Kasumi-1 (cell line): ENCODE results near the gene IL22RA2.

ENCODE experiments used
- DNase-seq, 2 experiments: peaks; one replicate each; lab custom pipeline; 2025; lab: John Stamatoyannopoulos, UW

IL22RA2 gene

DNA sequence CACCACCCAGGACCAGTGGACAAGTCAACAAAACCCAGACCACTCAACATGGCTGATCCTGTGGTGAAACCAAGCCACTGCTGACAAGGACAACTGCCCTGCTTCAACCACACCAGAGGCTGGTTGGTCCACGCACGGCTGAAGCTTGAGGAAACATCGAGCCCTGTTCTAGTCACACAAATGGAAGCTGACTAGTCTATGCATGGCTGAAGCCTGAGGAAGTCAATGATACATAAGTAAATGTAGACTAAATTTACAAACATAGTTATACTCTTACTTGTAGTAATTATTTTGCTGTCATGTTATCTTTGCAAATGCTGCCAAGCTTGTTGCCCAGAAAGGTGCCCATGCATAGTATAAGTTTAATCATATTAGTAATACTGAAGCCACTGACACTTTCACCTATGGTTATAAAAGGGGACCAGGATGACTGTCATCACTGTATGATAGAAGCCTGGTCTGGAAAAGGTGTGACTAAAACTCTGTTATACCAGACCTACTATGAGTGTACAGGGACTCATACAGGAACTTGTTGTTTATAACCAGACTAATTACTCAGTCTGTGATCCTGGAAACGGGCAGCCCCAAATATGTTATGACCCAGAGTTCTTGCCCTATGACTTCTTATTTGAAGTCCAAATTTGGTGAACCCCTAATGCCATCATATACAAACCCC, 5.6 kb downstream of the IL22RA2 start:
- no peak for DNase-seq

DNA sequence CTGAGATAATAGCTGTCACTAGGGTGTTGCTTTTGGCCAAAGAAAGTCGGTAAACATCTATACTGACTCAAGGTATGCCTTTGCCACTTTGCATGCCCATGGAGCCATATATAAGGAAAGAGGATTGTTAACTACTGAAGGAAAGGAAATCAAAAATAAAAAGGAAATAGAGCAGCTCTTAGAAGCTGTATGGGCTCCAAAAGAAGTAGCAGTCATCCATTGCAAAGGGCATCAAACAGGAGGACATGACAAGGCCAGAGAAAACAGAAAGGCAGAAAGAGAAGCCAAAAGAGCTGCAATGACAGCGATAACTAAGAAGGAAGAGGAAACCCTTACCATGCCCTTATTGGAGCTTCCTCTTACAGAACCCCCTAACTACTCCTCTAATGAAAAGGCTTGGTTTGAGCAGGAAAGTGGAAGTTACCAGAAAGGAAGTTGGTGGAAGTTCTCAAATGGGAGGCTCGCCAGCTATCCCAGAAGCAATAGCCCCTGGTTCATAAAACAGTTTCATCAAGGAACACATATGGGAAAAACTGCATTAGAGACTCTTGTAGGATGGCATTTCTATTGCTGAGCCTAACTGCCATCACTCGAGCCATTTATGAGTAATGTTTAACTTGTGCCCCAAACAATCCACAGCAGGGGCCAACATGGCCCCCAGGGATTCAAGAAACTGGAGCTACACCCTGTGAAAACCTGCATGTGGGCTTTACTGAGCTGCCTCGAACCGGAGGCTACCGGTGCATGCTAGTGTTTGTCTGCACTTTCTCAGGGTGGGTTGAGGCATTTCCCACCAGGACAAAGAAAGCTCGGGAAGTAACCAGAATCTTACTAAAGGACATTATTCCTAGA, 7.0 kb downstream of the IL22RA2 start:
- DNase-seq, result peak; percentile 29 to 63

DNA sequence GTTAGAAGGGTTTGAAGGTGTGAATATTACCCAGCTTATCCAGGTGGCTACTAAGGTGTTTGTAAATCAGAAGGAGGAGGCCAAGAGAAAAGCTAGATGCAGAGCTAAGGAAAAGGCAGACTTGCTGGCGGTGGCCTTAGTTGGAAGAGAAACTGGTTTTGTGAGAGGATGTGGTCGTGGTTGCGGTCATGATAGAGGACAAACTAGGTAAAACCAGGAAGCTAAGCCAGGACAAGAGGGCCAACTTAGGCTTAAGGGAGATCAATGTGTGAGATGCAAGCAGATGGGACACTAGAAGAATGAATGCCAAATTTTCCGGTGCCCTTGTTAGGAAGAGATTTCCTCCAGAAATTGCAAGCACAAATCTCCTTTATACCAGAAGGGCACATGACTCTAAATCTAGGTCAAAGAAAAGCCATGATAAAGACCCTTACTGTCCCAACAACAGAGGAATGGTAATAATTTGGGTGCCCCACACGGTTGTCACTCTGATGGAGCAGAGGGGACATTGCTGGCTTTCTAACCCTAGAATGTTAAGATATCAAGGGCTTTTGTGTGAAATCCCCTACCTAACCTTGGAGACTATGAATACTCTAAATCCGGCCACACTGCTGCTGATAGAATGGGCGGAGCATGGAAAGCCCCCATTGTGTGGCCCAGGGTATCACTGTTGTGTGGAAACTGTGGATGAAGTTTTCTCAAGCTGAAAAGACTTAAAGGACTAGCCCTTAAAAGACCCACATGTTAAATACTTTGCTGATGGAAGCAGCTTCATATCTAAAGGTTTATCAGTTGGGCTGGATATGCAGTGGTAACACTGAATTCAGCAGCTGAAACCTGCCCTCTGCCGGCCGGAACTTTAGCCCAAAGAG, 7.8 kb downstream of the IL22RA2 start:
- no peak for DNase-seq

DNA sequence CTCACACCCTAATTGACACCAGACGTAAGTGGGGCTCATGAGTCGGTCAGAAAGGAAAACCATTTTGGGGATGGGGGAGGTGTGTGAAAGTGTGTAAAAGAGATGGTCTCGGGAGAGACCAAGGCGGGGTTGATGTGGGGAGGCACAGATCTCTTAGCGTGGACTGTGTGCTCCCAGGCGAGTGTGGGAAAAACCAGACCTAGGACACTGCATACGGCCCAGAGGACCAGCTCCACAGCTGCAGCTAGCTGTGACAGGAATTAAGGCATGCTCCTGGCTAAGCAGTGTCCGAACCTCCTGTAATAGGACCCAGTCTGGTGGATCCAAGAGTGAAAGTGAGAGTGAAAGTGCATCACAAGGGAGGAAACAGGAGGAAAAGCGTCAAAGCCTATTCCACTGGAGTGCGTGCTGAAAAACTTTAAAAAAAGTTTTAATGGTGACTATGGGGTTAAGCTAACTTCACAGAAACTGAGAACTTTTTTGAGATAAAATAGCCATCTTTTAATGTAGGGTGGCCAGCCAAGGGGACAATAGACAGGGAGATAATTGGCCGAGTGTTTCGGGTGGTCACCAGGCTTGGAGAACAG, 9.6 kb downstream of the IL22RA2 start:
- DNase-seq, result no peak

DNA sequence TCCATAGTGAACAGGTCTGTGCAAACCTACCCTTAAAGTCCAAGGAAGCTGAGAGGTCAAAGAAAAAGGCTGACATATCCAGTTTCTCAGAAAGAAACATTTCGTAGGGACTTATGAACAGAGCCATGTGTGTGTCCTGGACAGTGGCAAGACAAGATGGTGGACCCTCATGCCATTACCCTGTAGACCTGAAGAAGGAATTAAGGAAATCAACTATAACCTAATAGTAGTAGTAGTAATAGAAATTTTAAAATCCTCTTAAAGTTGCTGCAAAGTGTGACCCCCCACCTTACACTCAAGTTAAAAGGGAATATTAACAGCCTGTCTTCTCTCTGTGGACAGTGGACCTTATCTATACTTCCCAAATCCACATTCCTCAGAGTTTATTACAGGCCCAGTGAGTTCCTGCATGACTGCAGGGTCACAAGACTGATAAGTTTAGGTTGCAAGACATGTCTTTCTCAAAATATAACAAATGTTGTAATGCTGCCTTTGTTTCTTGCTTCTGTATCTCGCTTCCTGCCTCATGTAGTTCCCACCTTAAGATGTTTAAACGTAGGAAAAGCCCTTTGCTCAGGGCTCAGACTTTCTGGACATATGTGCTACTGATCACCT, 10.6 kb downstream of the IL22RA2 start:
- no peak for DNase-seq

DNA sequence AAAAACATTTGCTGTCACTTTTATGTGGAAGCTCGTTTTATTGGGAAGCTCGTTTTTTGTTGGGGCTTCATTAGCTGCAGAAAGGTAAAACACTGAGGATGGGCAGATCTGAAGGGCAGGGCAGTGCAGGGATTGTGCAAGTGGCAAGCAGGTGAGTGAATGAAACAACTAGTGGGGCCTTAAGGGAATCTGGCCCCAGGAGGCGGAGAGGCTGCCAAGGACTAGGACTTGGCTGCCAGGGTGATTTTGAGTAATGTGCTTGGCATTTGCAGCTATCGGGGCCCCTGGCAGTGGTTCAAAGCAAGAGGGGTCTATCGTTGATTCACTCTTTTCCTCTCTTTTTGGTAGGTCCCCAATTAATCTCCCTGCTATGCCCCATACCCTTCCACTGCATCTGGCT, 11.5 kb downstream of the IL22RA2 start:
- no peak for DNase-seq

DNA sequence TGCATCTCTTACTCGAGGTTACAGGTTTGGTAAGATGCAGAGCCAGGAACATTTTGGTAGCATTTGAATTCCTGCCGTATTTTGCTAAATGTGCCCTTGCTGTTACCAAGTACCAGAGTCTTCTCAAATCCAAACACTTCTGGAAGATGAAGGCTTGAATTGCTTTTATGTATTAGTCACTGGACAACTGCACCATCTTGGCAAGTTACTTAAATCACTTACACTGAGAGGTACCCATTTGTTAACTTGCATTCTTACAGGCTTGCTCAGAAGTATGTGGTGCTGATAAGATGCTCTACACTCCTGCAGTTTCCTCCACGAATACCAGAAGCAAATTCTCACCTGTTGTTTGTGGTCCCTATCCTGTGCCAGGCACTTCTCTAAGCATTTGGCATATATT, 12.7 kb downstream of the IL22RA2 start:
- DNase-seq, result no peak

DNA sequence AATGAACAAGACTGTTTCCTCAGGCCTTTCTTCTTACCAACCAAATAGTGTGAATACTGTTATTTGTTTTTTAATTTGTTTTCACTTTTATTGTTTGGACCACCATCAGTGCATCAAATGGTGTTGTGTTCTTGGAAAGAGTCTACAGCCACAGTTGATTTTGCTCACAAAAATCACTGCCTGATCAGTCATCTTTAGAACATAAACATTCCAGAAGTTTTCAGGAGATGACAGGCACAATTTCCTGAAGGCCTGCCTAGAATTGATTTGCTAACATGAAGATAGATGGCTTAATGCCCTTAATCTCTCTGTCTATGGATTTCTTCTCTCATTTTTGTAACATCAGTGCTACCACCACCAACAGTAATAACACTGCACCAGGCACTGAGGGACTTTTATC, 13.5 kb downstream of the IL22RA2 start:
- no peak for DNase-seq

DNA sequence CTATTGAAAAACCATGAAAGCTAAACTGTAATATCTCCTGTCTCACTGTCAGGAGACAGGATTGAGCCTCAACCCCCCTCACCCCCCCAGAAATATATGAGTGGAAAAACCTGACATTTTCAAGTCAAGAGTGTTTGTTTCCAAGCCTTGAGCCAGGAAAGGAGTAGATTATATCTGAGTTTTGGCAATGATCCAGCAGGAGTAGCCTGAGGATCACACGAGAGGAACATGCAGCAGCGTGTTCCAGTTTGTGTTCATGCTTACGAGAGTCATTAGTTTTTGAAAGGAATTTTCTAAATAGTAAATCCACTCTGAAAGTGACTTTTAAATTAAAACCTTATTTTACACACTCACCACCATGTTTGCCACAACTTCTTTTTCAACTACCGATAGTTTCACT, 15.8 kb downstream of the IL22RA2 start:
- no peak for DNase-seq

DNA sequence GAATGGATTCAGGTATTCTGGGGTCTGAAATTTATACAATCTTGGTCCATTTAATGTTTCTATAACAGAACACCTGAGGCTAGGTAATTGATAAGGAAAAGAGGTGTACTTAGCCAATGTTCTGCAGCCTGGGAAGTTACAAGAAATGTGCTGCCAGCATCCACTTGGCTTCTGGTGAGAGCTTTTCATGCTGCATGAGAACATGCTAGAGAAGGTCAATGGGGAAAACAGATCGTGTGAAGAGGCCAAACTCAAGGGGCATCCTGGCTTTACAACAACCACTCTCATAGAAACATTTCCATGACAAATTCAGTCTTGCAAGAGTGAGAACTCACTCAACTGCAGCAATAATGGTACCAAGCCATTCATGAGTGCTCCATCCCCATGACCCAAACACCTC, 16.8 kb downstream of the IL22RA2 start:
- no peak for DNase-seq

DNA sequence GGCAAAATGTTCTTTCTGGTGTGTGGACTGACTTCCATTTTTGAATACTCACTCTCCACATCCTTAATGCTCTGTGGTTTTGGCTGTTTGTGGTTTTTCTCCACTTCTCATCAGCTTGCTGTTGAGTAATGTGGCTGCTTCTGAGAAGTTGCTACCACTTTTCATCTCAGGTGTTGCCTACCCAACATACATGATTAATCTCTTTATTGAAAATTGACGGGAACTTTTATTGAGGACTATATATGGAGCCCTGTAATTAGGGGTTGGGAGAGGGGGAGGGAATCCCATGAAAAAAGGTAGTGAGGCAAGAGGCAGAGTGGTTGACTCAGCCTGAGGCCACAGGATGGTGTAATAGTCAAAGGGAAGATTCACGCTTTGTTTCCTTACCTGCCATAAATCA, 17.6 kb downstream of the IL22RA2 start:
- peak; percentile 56 to 60 for DNase-seq

DNA sequence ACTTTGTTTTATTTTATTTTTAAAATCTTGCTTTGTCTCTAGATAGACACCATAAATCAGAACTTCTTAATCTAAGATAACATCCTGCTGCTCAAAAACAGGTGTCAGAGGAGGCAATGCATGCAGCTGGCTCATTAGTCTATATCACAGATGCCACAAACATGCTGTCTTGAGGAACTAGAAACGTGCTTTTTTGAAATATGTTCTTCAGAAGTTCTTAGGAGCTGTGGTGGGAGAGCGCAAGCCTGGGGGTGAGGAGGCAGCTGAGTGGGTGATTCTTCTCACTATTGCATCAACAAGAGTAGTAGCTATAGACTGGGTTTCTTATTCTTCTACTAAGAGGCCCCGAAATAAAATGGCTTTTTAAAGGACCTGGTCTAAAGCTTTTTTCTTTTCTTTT, 23.4 kb downstream of the IL22RA2 start:
- no peak for DNase-seq

DNA sequence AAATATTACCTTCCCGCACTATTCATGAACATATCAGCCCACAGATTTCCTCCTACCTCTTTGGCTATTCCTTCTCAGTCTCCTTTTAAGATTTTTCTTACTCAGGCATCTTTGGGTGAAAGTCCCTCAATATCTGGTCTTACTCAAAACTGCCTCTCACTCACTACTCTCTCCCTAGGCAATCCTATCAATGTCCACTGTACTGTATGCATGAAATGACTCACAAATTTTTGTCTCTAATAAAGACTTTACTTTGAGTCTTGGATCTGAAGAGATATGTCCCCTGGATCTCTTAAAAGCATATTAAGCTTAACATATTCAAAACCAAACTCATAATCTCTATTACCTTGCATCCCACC, 24.4 kb downstream of the IL22RA2 start:
- no peak for DNase-seq

DNA sequence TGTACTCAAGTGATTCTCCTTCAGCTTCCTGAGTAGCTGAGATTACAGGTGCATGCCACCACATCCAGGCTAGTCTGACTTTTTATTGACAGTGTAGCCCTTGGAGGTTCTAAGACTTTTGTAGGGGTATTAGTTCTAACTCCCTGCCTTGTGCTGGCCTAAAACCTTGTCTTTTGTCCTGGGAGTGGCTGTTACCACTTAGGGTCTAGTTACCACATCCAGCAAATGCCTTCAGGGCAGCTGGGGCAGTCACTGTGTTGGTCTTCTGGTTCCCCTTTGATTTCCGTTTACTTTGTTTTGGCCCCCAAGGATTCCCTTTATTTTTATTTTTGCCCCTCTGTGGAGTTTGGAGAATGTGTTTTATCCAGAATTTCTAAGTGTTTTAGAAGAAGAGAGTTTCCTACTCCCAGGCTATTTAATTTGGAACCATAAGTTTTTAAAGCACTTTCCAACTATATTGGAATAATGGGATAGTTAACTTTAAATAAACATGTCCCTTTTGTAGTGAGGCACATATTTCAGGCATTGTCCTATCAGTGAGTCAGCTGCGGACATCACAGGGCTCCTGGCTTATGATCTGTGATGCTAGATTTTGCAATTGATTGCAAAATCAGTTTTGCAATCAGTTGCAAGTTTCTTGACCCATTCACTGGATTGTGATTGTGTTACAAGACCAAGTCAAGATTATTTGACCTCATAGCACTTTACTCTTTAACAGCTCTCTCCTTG, 25.0 kb downstream of the IL22RA2 start:
- DNase-seq, result no peak

DNA sequence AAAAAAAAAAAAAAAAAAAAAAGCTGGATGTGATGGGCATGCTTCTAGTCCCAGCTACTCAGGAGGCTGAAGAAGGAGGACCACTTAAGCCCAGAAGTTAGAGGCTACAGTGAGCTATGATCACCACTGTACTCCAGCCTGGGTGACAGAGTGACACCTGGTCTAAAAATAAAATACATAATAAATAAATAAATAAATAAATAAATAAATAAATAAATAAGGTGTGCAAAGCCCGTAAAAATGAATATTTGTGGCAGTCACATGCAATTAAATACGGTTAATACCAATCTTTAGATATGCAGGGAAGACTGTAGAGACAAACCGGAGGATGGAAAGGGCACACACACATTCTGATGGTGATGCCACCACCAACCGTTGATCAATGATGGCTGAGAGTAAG, 26.2 kb downstream of the IL22RA2 start:
- DNase-seq, result no peak

DNA sequence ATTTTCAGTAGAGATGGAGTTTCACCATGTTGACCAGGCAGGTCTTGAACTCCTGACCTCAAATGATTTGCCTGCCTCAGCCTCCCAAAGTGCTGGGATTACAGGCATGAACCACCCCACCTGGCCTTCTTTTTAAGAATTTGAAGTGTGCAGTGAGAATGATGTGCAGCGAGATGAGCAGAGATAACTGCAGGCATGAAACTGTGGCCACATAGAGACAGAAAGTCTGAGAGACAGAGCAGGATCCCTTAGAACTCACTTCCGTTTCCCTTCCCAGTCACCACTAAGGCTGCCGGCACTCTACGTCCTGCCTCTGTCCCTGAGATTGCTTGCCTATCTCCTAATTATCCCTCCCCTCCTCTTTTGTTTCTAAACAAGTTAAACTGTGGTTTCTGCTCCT, 27.2 kb downstream of the IL22RA2 start:
- no peak for DNase-seq

DNA sequence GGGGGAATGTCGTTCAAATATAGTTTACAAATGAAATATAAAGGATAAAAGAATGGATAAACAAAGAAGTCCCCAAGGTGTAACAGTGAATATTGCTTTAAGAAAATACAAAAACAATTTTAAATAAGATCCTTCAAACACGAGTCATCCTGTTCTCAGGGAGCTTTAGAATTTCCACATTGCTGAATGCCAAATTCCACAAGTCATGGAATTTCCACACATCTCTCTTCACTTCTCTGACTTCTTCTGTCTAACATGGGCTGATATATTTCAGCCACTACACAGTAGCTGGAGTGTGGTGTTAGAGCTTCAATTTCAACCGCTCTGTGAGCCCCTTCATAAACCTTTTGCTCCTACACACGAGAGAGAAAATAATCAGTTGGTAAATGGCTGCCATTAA, 28.0 kb downstream of the IL22RA2 start:
- DNase-seq, result no peak

DNA sequence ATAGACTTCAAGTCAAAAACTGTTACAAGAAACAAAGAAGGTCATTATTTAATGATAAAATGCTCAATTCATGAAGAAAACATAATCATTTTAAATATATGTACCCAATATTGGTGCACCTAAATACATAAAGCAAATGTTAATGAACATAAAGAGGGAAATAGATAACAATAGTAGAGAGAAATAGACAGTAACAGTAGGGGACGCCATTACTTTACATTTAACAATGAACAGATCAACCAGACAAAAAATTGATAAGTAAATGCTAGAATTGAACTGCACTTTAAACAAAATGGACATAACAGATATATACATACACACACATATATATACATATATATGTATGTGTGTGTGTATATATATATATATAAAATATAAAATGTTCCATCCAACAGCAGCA, 37.4 kb downstream of the IL22RA2 start:
- peak; percentile 33 to 38 for DNase-seq

DNA sequence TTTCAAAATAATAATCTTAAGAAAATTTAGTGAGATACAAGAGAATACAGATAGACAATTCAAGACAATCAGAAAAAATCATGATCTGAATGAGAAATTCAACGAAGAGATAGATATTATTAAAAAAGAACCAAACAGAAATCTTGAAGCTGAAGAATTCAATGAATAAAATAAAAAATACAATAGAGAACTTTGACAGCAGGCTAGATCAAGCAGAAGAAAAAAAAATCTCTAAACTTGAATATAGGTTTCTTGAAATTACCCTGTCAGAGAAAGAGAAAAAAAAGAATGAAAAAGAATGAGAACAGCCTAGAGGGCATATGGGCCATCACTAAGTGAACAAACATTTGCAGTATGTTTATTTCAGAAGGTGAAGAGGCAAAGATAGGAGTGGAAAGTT, 39.0 kb downstream of the IL22RA2 start:
- no peak for DNase-seq

DNA sequence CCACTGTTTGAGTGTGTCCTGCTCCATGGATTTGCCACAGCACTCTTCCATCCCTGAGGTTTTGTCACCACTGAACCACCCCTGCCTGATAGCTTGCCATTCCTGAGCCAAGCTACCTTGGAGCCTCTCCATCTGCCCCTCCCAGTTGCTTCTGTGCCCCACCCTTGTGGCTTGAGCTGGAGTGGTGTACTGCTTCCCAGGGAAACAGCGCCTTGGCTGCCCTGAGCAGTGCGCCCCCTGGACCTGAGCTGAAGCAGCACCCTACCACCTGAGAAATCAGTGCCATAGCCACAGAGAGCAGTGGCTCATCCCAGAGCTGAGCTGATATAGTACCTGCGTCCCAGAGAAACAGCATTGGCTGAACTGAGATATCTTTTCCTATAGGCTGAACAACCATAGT, 40.3 kb downstream of the IL22RA2 start:
- DNase-seq, result no peak

DNA sequence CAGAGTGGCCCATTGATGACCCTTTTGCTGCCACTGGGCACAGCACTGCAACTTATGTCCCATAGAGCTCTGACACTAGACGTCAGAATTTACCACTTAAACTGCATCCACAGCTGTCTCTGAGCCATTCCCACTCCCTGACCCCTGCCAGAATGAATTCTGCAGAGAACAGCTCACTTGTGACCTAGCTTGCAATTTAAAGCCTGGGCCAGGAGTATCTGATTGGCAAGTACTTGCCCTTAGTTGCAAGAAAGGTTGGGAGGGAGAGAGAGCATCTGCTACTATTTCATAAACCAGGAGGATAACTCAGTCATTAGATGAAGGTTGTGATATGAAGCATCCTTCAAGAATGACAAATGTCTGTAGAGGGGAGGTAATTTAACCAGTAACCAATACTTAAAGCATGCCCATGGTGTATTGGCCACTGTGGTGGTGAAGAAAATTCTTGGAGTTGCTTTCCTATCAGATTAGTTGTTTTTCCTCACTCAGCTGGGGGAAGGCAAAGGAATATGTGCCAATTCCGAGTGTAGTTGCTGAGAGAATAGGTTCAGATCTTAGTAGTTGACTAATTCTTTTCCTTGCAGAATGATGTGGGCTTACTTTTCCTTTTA, 46.5 kb downstream of the IL22RA2 start:
- DNase-seq, result no peak
